RKO (cell line): ENCODE results near the gene AARS2.

ENCODE experiments used
- DNase-seq: peaks from one replicate; pipeline ENCODE4 v3.0.0-alpha.2; 2016; ENCODE audit warnings: low spot score

Gene AARS2

DNA sequence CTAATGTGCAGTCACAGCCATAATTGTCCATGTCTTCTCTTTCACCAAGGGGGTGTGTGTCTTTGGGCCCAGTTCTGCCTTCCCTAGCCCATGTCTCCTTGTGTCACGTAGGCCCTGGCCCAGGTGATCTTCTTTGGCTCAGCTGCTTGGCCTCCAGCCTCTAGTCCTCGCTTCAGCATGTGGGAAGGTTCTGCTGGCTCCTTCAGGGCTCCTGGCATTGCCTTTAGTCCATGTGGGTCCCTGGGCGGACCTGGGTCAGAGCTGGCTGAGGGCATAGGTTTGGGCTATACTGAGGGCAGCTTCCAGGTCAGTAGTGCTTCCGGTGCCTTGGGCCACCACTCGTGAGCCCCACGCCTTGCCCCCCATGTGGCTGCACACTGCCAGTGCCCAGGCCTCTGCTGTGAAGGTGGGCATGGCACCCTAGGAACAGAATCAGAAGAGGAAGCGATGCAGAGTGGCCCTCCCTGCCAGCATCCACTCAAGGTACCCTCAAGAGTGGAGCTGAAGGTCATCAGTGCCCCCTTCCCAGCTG, 12.8 kb downstream of the AARS2 start:
- DNase-seq, result no peak

DNA sequence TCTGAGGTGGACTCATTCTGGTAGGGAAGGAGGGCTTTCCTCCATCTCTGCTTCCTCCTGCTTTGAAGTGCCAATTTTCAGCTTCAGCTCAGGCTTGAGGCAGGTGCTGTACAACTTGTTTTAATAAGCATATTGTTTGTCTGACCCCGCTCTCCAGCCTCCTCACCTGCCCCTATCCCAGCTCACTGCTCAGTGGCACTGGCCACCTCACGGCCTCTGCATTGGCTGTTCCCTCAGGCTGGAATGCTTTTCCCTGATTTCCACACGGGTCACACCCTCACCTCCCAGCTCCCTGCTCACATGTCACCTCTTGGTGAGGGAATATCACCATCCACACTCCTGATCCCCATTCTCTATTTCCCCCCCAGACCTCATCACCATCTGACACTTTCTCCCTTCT, 14.3 kb downstream of the AARS2 start:
- no peak for DNase-seq

DNA sequence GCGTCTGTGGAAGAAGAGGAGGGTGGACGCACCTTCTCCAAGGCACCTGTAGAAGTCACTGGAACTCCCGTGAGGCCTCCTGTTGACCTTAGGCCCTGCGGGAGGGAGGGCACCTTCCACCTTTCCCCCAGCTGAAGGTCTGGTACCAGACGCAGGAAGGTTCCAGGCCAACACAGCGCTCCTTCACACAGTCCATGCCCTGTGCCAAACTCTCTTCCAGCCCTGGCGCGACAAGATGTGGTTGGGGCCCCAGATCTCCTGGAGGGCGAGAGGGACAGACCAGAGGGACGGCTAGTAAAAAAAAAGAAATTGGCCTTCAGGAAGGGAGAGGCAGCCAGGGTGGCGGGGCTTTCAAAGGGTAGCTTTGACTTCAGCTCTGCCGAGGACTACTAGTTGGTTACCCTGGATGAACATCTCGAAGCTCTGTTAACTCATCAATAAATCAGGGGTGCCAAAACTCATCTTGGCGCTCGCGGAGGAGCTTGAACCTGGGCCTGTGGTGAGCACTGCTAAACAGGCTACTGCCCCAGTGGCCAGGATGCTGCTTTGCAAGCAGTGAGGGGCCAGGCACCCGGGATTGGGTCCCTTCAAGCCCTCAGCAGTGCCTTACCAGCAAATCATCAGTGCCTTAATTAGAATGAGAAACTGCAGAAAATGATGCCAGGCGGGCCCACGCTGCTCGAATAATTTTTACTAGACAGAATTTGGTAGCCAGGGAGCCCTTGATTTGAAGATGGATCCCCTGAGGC, 14.9 kb downstream of the AARS2 start:
- DNase-seq, result no peak

DNA sequence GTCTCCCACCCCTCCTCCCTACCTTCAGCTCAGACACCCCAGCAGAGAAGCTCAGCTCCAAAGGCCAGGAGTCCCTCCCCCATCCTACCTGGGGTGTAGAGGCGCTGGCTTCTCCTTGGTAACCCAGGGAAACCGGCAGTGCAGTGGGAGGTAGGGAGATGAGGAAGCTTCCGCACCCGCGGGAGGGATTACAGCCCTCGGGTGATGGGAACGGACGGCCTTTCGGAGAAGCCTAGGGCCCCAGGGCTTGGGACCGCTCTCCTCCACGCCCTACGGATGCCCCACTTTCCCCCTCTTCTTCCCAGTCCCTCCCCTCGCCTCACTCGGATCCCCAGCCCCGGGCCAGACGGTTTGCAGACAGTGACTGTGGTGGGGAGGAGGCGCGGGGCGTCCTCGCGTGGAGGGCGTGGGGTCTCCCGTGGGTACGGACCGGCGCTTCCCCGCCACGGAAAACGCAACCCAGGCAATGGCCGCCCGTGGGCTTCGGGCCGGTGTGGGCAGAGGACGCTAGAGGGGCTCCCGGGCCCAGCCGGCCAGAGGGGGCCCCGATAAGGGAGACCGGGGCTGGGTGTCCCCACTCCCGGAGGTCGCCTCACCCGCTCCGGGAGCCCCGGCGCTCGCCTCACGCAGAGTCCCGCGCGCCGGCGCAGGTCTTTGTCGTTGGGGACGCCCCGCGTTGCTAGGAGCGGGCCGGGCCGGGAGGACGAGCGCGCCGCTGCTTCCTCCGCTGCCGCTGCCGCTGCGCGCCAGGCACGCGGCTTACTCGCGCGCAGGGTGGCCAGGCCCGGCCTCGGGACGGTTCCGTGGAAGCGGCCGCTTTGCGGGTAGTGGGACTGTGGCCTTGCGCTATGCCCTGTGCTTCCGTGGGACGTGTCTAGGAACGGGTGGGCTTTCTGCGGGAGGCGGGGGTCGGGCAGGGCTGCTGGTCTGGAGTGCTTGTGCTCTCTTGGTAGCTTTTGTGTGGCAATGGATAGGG, 15.8 kb downstream of the AARS2 start:
- no peak for DNase-seq

DNA sequence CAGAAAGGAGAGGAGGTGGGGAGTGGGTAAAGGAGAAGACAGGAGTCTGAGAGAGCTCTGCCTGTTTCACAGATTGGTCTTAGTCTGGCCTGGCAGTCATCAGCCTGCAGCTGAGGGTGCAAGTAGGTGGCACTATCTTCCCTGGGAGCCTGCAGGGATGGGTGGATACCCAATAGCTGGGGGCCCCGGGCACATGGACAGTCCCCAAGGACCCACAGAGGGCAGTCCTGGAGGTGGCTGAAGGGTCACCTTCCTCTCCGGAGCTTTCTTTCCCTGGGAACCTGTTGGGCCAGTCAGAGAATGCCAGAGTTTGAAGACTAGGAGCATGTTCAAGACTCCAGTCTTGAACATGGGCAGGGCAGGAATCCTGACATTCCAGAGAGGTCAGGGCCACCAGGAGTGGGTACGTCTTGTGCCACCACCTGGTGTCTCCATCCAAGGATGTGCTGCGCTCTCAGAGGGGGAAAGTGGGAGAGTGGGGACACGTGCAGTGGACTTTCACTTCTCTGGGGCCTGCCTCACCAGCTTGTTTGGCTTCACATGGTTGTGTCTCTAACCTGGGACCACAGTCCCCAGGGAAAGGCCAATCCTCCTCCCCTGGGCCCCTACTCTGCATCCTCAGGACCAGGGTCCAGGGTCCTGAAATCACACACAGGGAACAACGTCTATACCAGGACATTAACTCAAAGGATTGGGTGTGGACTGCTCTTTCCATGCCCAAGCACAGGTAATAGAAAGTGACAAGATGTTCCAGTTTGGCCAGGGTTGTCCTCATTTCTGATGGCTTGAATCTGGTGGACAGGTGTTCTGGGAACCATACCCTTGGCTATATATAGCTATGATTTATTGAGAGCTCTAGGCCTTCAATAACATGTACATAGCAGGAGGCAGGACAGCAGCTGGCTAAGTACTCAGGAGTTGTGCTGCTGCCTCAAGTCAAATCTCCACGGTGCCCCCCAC, 18.0 kb downstream of the AARS2 start:
- no peak for DNase-seq

DNA sequence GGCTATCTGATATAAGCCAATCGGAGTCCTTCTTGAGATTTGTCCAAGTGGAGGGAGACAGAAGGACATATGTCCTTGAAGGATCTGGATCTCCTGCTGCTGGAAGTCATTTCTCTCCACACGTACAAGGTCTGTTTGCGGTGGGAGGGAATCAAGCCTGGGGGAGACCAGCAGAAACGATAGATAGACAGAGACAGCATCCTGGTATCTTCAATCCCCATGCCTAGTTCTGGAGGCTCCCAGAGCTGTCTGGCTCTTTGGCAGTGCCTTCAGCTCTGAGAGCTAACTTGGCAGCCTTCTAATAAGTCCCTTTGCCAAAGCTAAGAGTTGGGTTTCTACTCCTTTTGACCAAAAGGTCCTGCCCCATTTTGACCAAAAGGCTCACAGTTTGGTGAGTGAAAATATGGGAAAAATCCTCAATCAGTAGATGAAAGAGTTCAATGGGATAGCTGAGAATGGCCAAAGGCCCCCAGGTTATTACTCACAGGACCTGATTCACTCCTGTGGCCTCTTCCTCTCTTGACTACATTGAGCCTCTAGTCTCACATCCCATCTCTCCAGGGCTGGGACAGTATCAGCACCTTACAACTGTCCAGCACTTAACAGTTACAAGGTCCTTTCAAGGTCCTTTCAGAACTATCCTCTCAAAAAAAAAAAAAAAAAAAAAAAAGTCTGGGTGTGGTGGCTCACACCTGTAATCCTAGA, 20.3 kb downstream of the AARS2 start:
- DNase-seq, result no peak

DNA sequence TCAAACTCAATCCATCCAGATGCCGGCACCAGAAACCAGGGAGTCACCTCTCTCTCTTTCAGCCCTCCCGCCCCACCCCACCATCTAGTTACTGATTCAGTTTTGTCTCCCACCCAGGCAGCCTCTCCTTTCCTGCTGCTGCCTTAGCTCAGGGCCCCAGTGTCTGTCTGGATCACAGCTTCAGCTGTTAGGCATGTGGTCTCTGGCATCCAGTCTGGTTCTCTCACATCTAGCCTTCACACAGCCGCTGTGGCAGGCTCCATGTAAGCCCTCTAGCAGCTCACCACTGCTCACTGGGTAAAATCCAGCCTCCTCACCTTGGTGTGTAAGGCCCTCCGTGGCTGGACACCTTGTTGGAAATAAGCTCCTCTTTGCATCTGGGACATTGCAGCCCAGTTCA, 21.3 kb downstream of the AARS2 start:
- DNase-seq, result no peak

DNA sequence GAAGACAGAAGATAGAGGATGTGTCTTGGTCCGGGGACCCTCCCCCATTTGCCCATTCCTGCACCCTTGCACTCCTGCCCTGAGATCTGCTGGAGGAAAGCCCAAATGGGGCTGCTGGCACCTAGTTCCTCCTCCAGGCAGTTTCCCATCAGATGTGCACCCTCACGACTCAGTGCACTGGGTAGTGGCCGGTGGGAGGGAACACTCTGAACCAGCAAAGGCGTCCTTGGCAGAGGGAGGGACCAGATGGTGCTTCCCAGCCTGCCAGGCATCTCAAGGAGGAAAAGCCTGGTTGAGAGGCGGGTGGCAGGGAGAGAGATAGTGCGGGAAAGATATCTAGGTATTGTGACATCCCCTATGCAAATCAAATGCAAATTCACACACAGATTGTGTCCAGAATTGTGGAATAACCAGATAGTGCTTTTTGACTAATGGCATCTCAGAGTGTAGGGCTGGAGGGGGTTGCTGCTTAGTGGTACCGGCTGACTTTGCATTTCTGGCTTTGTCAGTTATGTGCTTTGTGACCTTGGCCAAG, 23.4 kb downstream of the AARS2 start:
- no peak for DNase-seq

DNA sequence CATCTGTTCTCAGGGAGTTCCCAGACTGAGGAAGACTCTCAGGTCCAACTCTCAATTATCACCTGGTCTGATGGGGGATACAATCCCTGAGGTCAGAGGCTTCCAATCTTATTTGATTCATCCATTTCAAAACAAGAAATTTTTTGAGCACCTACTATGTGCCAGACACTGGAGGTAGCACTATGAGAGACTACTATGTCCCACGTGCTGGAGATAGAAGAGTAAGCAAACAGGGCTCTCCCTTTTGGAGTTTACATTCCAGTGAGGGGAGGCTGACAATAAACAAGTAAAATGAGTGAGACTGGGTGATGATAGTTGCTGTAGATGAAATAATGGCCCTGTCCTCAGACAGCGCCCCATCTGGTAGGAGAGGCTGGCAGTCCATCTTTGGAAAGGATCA, 26.4 kb downstream of the AARS2 start:
- no peak for DNase-seq

DNA sequence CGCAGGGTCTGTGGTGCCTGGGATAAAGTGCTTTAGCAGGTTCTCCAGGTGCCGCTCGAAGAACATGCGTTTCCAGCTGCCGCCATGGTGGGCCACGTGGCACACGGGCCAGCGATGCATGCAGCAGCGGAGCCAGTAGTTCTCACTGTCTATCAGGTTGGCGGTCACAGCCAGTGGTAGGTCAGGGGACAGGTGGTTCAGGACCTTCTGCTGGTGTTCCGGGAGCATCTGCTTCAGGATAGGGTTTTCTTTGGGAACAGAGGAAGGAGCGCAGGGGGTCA, 26.9 kb downstream of the AARS2 start:
- DNase-seq, result no peak

DNA sequence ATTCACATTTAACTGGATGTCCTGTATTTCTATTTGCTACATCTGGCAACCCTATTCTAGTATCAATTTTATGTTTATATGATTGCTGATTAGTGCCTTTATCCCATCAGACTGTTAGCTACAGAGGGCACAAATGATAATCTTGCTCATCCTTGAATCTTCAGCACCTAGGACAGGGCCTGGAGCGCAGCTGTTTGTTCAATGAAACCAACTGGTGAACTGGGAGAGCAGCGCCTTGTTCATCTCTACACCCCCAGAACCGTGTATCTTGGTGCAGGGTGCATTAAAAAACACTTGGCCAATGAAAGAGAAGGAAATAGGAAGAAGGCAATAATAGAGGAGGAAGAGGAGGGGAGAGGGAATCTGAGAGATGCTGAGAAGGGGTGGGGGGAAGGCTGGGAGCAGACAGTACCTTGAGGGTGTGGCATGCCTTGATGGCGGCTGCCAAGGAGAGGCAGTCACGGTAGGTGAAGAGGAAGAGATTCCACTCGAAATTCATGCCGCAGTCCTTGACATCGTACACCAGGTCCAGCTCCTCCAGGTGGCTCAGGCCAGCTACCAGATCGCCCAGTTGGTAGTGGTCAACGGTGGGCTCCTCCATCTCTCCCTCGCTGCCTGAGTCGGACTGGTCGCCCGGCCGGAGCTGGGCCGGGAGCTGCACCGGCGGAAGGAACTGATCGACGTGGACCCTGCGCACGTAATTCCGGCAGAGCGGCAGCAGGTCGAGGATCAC, 27.4 kb downstream of the AARS2 start:
- DNase-seq, result peak; percentile 34

DNA sequence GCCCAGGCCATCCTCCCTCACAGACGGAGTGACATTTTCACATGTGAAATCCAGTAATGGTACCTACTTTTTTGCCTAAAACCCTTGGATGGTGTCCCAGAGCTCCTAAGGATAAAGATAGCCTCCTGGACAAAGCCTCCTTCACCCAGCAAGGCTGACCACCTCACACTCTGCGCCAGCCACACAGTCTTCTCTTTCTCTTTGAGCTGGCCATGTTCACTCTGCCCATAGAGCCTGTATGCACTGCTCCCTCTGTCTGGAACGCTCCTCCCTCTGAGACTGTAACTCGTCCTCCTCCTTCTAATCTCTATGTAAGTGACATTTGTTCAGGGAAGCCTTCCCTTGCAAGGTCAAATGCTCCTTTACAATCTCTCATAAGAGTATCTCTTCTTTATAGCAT, 28.3 kb downstream of the AARS2 start:
- DNase-seq, result no peak

DNA sequence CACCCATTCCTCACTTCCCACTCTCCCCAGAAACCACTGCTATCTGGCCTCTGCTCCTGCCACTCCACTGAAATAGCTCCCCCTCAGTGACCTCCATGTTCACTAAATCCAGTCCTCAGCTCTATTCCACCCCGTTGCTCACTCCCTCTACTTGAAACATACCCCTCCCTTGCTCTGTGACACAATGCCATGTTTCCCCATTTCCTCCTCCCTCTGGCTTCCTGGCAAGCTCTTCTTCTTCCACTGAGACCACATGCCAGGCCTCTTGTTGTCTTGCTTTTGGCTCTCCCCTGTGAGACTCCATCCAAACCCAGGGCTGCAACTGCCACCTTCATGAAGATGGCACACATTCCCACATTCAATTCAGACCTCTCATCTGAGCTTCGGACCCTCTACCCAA, 29.0 kb downstream of the AARS2 start:
- no peak for DNase-seq

DNA sequence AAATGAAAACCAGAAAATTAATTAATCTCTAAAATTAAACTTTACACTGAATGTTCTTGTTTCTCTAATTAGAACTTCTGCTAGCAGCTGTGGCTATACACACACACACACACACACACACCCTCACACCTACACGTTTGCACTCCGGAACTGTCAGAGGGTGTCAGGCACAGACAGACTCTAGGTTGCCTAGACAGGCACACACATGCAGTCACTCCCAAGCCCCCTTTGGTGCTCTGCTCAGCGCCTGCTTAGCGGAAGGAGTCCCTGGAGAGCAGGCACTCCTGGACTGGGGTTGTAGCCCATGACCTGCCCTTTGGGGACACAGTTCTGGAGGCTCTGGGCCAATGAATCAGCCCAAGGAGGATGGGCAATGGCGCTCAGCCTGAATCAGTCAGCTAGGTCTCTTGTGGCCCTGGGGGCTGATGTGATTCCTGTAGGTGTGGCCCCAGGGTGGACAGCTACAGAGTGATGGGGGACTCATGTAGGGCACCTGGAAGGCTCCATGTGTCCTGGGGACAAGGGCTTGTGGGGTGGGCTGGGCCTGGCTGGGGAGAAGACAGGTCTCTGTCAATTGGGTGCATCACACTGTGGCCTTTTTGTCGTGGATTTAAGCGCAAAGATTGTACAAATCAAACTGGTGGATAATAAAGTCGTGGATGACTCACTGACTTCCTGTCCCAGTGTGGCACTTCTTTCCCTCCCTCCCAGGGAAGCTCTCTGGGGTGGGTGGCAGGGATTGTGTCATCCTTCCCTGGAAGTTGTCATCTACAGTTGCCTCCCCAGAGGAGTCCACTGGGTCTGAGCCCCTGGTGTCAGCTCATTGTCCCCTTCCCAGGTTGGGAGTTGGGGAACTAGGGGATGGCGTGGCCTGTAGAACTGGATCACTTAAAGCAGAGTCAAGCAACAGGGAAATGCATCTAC, 34.1 kb downstream of the AARS2 start:
- DNase-seq, result peak; percentile 26

DNA sequence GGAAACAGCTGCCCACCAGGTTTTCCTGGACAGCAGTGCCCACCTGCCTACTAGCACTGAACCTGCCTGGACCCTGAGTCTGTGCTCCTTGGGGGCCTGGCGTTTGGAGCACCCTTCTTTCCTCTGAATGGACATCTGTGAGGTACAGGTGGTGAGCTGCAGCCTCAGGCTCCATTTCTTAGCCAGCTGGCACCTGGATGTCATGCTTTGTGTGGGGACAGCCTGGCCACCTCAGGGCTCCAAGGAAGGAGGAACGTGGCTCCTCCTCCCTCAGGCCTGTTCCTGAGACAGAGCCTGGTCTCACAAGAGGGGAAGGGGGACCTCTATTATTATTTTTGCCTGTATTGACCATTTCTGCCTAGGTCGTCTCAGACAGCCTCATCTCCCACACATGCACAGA, 34.8 kb downstream of the AARS2 start:
- DNase-seq, result no peak

DNA sequence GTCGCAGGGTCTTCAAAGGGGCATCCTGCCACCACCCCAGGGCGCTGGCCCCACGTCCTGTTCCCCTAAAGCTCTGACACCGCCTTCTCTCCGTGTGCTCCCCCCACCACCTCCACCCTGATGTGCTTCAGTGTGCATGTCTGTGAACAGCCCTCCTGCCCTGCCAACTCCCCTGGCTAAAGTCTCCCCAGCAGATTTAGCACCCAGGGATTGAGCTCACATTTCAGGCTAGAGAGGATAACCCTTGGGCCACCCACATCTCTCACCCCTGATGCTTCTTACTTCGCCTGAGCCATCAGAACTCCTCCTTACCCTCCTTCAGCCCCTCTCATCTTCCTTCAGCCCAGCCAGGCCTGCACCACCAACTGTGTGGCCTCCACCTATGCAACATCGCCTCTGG, 35.4 kb downstream of the AARS2 start:
- no peak for DNase-seq

DNA sequence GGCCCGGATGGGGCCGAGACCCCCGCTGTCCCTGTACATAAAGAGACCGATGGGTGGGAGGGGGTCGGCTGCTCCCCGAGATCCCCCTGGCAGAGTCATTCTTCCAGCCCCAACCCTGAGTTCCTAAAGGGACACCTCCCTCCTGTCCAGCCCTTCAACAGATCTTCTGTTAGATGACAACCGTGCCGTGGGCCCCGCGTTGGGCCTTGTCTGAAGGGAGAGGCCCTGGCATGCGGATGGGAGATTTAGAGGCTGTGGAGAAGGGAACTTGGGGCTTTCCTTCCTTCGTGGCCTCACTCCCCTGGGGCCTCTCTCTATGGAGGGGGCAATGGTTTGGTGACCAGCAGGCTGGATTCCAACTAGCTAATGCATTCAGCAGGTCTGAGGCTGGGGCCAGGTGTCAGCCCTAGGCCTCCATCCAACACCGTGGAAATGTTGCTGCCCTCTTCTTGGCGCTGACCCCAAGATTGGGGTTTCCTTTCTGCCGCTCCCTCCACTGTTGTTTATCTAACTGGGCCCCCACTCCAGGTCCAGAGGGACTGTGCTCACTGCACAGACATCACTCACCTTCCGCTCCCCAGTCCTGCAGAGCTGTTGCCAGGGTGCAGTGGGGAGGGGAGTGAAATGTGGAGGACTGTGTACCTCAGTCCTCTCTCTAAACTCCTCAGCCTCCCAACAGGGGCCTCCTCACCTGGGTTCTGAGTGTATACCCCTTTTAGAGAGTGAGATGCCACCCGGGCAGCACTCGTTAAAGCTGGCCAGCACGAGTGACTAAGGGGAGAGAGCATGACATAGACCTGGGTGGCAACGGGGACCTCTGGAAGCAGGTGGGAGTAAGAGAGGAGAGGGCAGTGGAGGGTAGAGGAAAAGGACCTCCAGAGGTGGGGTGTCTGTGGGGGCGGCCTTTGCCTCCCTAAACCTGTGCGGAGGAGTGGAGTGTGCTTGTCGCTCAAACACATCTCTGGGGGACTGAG, 36.2 kb downstream of the AARS2 start:
- DNase-seq, result no peak
